Endothelial cell of umbilical vein (primary cell): ENCODE measurements around the gene C2orf69. TPM values are rescaled to one million over a fixed set of nuclear protein-coding genes. Genes with fewer than 3 reads are reported as not detected.

Source experiments
- BruUV-seq: library from RNA; stranded (reverse); fragments of 400-500 nt; replicated peaks from 2 replicates; lab custom pipeline; 2021; lab: Mats Ljungman, UMichigan
- CTCF ChIA-PET: fragments of 300-600, 350-600 bp; sonication (Branson Sonifier 250); formaldehyde crosslinking; loops from one replicate; lab custom pipeline; 2021; ENCODE audit warnings: antibody characterized with exemption, inconsistent platforms; lab: Charles Lee
- POLR2A ChIA-PET: fragments of 300-600, 350-600 bp; sonication (Branson Sonifier 250); formaldehyde crosslinking; loops from one replicate; lab custom pipeline; 2021; ENCODE audit warnings: antibody characterized with exemption, inconsistent platforms; lab: Charles Lee
- DNase-seq: peaks from one replicate; pipeline ENCODE4 v3.0.0-alpha.2; 2011; ENCODE audit warnings: low read depth, low spot score
- FAIRE-seq: peaks from 2 replicates; lab custom pipeline; 2011; peaks lifted over from hg19 to GRCh38; lab: Jason Lieb, UNC
- H2AFZ ChIP-seq: 2 replicates; pipeline ENCODE4 v1.6.0; 2012; ENCODE audit warnings: low read depth, low read length, control low read depth, inconsistent platforms
- H3K27ac ChIP-seq: 2 replicates; pipeline ENCODE4 v1.5.1; 2011; ENCODE audit warnings: low read depth, mild to moderate bottlenecking, control low read depth, low read length, moderate library complexity; ENCODE audit not compliant: insufficient read depth
- H3K27me3 ChIP-seq, 2 experiments: 2 replicates each; pipeline versions ENCODE4 v1.6.0 to v1.6.1; 2011; ENCODE audit warnings: low read length in 2 of 2, mixed read lengths in 1 of 2; ENCODE audit not compliant: control insufficient read depth in 2 of 2, insufficient read depth in 2 of 2
- H3K36me3 ChIP-seq, 2 experiments: 2 replicates in 1 of 2; 3 replicates in 1 of 2; pipeline ENCODE4 v1.5.1; 2011; ENCODE audit warnings: low read length in 2 of 2, mild to moderate bottlenecking in 1 of 2, moderate library complexity in 1 of 2; ENCODE audit not compliant: control insufficient read depth in 2 of 2, insufficient read depth in 2 of 2; ENCODE audit errors: extremely low read depth in 1 of 2
- H3K4me1 ChIP-seq: 3 replicates; pipeline ENCODE4 v1.5.1; 2011; ENCODE audit warnings: mild to moderate bottlenecking, low read length; ENCODE audit not compliant: control insufficient read depth, insufficient read depth; ENCODE audit errors: extremely low read depth
- H3K4me2 ChIP-seq: 2 replicates; pipeline ENCODE4 v1.6.1; 2011; ENCODE audit warnings: low read length, control low read depth, mixed read lengths; ENCODE audit not compliant: insufficient read depth
- H3K4me3 ChIP-seq, 3 experiments: fragments of 200-600 bp in 1 of 3; sonication (generic), shearing (Covaris generic) in 1 of 3; replicated peaks in 1 of 3; 2 replicates each; pipeline ENCODE4 v1.5.1; 2011 to 2016; ENCODE audit warnings: control low read depth in 3 of 3, low read length in 3 of 3, mild to moderate bottlenecking in 2 of 3, inconsistent platforms in 1 of 3, low read depth in 1 of 3, moderate library complexity in 1 of 3; ENCODE audit not compliant: insufficient read depth in 1 of 3
- H3K79me2 ChIP-seq: 2 replicates; pipeline ENCODE4 v1.6.0; 2012; ENCODE audit warnings: low read length, inconsistent platforms; ENCODE audit not compliant: control insufficient read depth, insufficient read depth
- H3K9ac ChIP-seq: replicated peaks from 2 replicates; pipeline ENCODE3; 2011; ENCODE audit warnings: low read length, control low read depth; ENCODE audit not compliant: insufficient read depth; ENCODE audit errors: extremely low read depth
- H3K9me1 ChIP-seq: replicated peaks from 3 replicates; pipeline ENCODE4 v1.6.0; 2011; ENCODE audit warnings: mild to moderate bottlenecking, low read length; ENCODE audit not compliant: control insufficient read depth, insufficient read depth; ENCODE audit errors: extremely low read depth
- H3K9me3 ChIP-seq: replicated peaks from 2 replicates; pipeline ENCODE4 v1.5.1; 2012; ENCODE audit warnings: low read length, inconsistent platforms; ENCODE audit not compliant: control insufficient read depth, insufficient read depth
- H4K20me1 ChIP-seq: replicated peaks from 2 replicates; pipeline ENCODE3; 2011; ENCODE audit warnings: mild to moderate bottlenecking, low read length; ENCODE audit not compliant: control insufficient read depth, insufficient read depth; ENCODE audit errors: extremely low read depth
- CTCF ChIP-seq, 2 donors: IDR thresholded peaks; 1 replicate in 1 of 2; 2 replicates in 1 of 2; pipeline ENCODE4 v1.5.1; 2011; ENCODE audit warnings: low read length in 2 of 2, mild to moderate bottlenecking in 2 of 2, moderate library complexity in 2 of 2, control low read depth in 1 of 2, inconsistent platforms in 1 of 2, low read depth in 1 of 2; ENCODE audit not compliant: insufficient read depth in 1 of 2; ENCODE audit errors: extremely low read depth in 1 of 2
- GATA2 ChIP-seq: IDR thresholded peaks from 2 replicates; pipeline ENCODE4 v1.7.0; 2011; ENCODE audit warnings: low read depth, mild to moderate bottlenecking, moderate library complexity, mixed read lengths, low read length; ENCODE audit not compliant: insufficient read length, insufficient read depth
- MAX ChIP-seq: IDR thresholded peaks from 2 replicates; pipeline ENCODE4 v1.6.1; 2011; ENCODE audit not compliant: insufficient read depth, insufficient read length
- MYC ChIP-seq: IDR thresholded peaks from one replicate; pipeline ENCODE4 v1.6.1; 2011; ENCODE audit warnings: mild to moderate bottlenecking, low read depth, low read length
- POLR2A ChIP-seq: IDR thresholded peaks from 2 replicates; pipeline ENCODE4 v1.6.1; 2012; ENCODE audit warnings: low read depth, mild to moderate bottlenecking, control low read depth, low read length
- POLR2AphosphoS5 ChIP-seq: IDR thresholded peaks from 2 replicates; pipeline ENCODE4 v1.6.1; 2012; ENCODE audit warnings: low read depth, mild to moderate bottlenecking, control low read depth, low read length, moderate library complexity; ENCODE audit not compliant: insufficient read depth
- dilution Hi-C: fragments of 300-500 bp; cut with MboI; formaldehyde crosslinking; loops from one replicate; pipeline ENCODE4 v1.15.0; 2019; ENCODE audit warnings: low sequenced_read_pairs; ENCODE audit not compliant: extremely low pct_ligation_motif_present
- intact Hi-C: fragments of 100-400 bp; cut with micrococcal nuclease; formaldehyde crosslinking; loops from one replicate; pipeline ENCODE4 v1.10.0; 2022
- polyA plus RNA-seq, 4 experiments: library from polyadenylated mRNA; depleted of rRNA in 3 of 4; stranded (reverse) in 3 of 4; unstranded in 1 of 4; fragments of >200 nt; gene quantifications; 2 replicates each; pipeline versions ENCODE4 v1.2.1 to v1.2.3, GENCODE V29; 2011 to 2012; ENCODE audit warnings: missing spikeins in 1 of 4
- total RNA-seq: library from RNA; stranded (reverse); gene quantifications from 2 replicates; pipeline ENCODE4 v1.2.3, GENCODE V29; 2021

The C2orf69 gene
- total and polyA plus RNA-seq, 2 donors (not counting 3 experiments of a cell fraction or from before 2014, with no cell fraction given) = 1.7 to 12.9 TPM

- Histone ChIP-seq H3K9ac (no peak overlapping the region), H3K27ac (no peak overlapping the region), H3K4me2 (no peak overlapping the region), H3K4me1 (no peaks in the 10 kb centered on the region), H3K79me2 (peaks cover 73% of the 10 kb centered on the region), H3K4me3 (no peak overlapping the region), H3K27me3 (no peaks in the 10 kb centered on the region), H3K36me3 (peaks cover 2 to 4% of the 10 kb centered on the region in 2 experiments), H3K9me3 (no peaks in the 10 kb centered on the region), H2AFZ (no peak overlapping the region), H4K20me1 (no peaks in the 10 kb centered on the region), H3K9me1 (no peaks in the 10 kb centered on the region)
- TF ChIP-seq GATA2 = no peak
- no peak for TF ChIP-seq POLR2AphosphoS5
- TF ChIP-seq MAX = no peak
- TF ChIP-seq MYC = no peak
- no peak for TF ChIP-seq POLR2A
- no peak for TF ChIP-seq CTCF (IDR thresholded peaks at IDR 0.05; ENCODE audit: extremely low read depth in 1 of 2, insufficient read depth in 1 of 2, low read depth in 1 of 2, low read length in 2 of 2)
- POLR2A ChIA-PET = no interaction called here
- dilution Hi-C loops (no loop called here), intact Hi-C loops (loop anchor here (1.0 kb wide), 1 partner anchor 9 kb away; no protein-coding TSS in a partner anchor)
- DNase-seq (no peak), FAIRE-seq (no peak)
- CTCF ChIA-PET = interaction anchor here (1.3 kb wide), 1 partner anchor 17 kb away, joined by 5 read pairs; no protein-coding TSS in a partner anchor
- BruUV-seq = no TSS peak
Measured at GRCh38 chr2:199922856-199923255, 11.8 kb downstream of the C2orf69 start.
